ENCODE data around the gene PTGS2. TPM values are rescaled to one million over a fixed set of nuclear protein-coding genes. Genes with fewer than 3 reads are reported as not detected.

PTGS2 gene
- total RNA-seq, 1 experiment from 2014 or later: 0.37 TPM

- Histone ChIP-seq H3K23ac (ENCODE audit: insufficient read length, low read depth, low read length) (no peak overlapping the region), H2BK120ac (ENCODE audit: low read depth, low read length, poor library complexity, severe bottlenecking) (no peak overlapping the region), H3K18ac (ENCODE audit: insufficient read length, low read depth, low read length) (no peak overlapping the region), H2BK12ac (ENCODE audit: insufficient read length, low read depth, low read length) (no peak overlapping the region), H3K9me3 (ENCODE audit: control insufficient read depth, low read depth, low read length) (no peaks in the 10 kb centered on the region), H2BK5ac (ENCODE audit: insufficient read length, low read length) (no peak overlapping the region), H3K56ac (ENCODE audit: insufficient read length, low read depth, low read length) (no peak overlapping the region), H3K14ac (ENCODE audit: insufficient read depth, low read length) (no peak overlapping the region), H3K4me1 (ENCODE audit: insufficient read depth, low read length) (no peaks in the 10 kb centered on the region), H2AFZ (ENCODE audit: low read length) (no peak overlapping the region), H3K9ac (ENCODE audit: extremely low read depth, insufficient read length, low read length) (no peak overlapping the region), H2AK5ac (ENCODE audit: insufficient read length, low read length) (no peak overlapping the region), H4K8ac (replicated peaks; ENCODE audit: insufficient read length, low read depth, low read length) (no peak overlapping the region), H3K23me2 (ENCODE audit: insufficient read length, low read depth, low read length, poor library complexity, severe bottlenecking) (peaks cover 8% of the 10 kb centered on the region), H3T11ph (ENCODE audit: low read length) (no peak overlapping the region), H4K20me1 (ENCODE audit: control insufficient read depth, insufficient read depth, insufficient read length) (no peaks in the 10 kb centered on the region), H3K27ac (ENCODE audit: insufficient read length, low read depth, low read length) (no peak overlapping the region), H4K91ac (ENCODE audit: insufficient read length, low read depth, low read length) (no peak overlapping the region), H2BK15ac (ENCODE audit: low read depth, low read length) (no peak overlapping the region), H3K27me3 (ENCODE audit: insufficient read depth, low read length) (no peaks in the 10 kb centered on the region), H3K79me1 (ENCODE audit: insufficient read depth, low read depth, low read length, poor library complexity, severe bottlenecking) (no peaks in the 10 kb centered on the region), H3K4me2 (ENCODE audit: insufficient read depth, insufficient read length, low read length) (no peak overlapping the region), H2BK20ac (ENCODE audit: low read depth, low read length, poor library complexity, severe bottlenecking) (no peak overlapping the region), H3K4ac (ENCODE audit: low read depth, low read length) (no peak overlapping the region), H3K79me2 (ENCODE audit: insufficient read depth, low read length) (no peaks in the 10 kb centered on the region), H4K5ac (ENCODE audit: insufficient read length, low read depth, low read length) (no peak overlapping the region)
- Mint-ChIP-seq H3K36me3 (ENCODE audit: insufficient read depth in 1 of 3, low read depth in 3 of 3) (no peaks in the 10 kb centered on the region), H3K4me1 (peaks cover 11% of the 10 kb centered on the region in 2 experiments; a peak in 3 of 4 replicates), H3K27me3 (ENCODE audit: low read depth) (peaks cover 17% of the 10 kb centered on the region), H3K4me3 (no peak overlapping the region), H3K27ac (no peak overlapping the region), H3K9me3 (0 out of 5 replicates have a peak, but pooled peaks cover 0 to 3% of the 10 kb centered on the region in 2 experiments)
- DNase-seq: no peak
- no peak for TF ChIP-seq CTCF (conservative IDR thresholded peaks at IDR 0.05)
- no CpG with 5 or more reads among the region's 6 CpGs for WGBS (ENCODE audit: extremely low coverage, insufficient read length, low lambda C conversion rate)
Measured at GRCh38 chr1:186683652-186684410, 3.6 kb upstream of the PTGS2 start.
